BE2C (cell line): ENCODE measurements around the gene ARHGAP26.

ENCODE experiments used
- DNase-seq: peaks from one replicate; pipeline ENCODE4 v3.0.0-alpha.2; 2020
- H3K27me3 ChIP-seq: fragments of 250-450 bp; sonication (Bioruptor Pico); 2 replicates; pipeline ENCODE4 v1.5.1; 2020; ENCODE audit warnings: mild to moderate bottlenecking
- H3K36me3 ChIP-seq: fragments of 250-450 bp; sonication (Bioruptor Pico); 2 replicates; pipeline ENCODE4 v1.5.1; 2020; ENCODE audit warnings: mild to moderate bottlenecking
- H3K4me1 ChIP-seq: fragments of 250-450 bp; sonication (Bioruptor Pico); 2 replicates; pipeline ENCODE4 v1.5.1; 2020
- H3K4me3 ChIP-seq: 2 replicates; pipeline ENCODE4 v1.5.1; 2011; ENCODE audit warnings: low read depth, low read length
- H3K9me3 ChIP-seq: fragments of 250-450 bp; sonication (Bioruptor Pico); 2 replicates; pipeline ENCODE4 v1.5.1; 2020
- TF ChIP-seq, protein P1 (sequence below): IDR thresholded peaks from 2 replicates; pipeline ENCODE4 v1.5.1; 2012; ENCODE audit warnings: mild to moderate bottlenecking, low read depth, low read length

ARHGAP26 gene

DNA sequence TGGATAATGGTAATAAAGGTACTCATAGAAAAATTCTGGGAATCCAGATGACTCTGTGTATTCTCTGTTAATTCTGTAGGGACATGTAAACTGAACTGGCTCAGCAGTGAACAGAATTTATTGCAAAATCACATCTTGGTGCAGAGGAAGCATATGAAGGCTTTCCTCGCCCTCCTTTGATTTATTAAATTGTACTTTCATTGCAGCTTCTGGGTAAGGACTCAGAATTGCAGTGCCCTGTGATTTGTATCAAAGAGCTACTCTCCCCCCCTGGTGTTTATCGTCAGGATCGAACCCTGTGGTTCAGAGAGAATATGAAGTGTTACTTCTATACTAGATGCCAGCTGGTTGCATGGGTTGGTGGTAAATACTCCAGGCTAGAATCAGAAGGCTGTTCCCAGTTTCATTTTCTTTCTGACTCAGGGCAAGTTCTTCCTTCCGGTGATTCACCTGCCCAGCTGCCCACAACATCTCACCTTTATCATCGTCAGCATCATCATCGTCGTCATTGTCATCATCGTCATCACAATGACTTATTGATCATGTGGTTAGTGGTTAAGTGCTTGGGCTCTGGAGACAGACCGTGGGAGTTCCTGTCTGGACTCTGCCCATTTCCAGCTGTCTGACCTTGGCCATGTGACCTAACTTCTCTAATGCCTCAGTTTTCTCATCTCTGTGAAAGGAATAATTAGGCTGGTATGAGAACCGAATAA is 238.8 kb downstream of the ARHGAP26 start:
- no peak for DNase-seq
- no peak overlapping the region for H3K4me3 ChIP-seq
- H3K36me3 ChIP-seq = no peaks in the 10 kb centered on the region
- no peaks in the 10 kb centered on the region for H3K27me3 ChIP-seq
- no peaks in the 10 kb centered on the region for H3K4me1 ChIP-seq
- TF ChIP-seq, protein P1, sequence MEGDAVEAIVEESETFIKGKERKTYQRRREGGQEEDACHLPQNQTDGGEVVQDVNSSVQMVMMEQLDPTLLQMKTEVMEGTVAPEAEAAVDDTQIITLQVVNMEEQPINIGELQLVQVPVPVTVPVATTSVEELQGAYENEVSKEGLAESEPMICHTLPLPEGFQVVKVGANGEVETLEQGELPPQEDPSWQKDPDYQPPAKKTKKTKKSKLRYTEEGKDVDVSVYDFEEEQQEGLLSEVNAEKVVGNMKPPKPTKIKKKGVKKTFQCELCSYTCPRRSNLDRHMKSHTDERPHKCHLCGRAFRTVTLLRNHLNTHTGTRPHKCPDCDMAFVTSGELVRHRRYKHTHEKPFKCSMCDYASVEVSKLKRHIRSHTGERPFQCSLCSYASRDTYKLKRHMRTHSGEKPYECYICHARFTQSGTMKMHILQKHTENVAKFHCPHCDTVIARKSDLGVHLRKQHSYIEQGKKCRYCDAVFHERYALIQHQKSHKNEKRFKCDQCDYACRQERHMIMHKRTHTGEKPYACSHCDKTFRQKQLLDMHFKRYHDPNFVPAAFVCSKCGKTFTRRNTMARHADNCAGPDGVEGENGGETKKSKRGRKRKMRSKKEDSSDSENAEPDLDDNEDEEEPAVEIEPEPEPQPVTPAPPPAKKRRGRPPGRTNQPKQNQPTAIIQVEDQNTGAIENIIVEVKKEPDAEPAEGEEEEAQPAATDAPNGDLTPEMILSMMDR = no peak
- no peaks in the 10 kb centered on the region for H3K9me3 ChIP-seq

DNA sequence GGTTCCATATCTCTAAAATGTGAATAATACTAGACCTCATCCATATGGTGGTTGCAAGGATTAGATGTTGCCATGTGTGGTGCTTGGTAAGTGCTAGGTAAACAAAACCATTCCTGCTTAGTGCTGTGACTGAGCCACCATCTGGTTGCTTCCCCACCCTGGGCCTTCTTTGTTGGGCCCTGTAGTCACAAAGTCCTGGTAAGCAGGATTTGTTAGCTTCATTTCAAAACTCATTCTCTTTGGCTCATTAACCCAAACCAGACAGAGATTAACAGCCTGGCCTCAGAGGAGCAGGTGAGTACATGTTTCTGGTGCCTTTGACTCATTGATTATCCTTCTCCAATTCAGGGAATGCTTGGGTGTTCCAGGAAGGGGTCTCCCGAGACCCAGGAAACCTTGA is 240.2 kb downstream of the ARHGAP26 start:
- Histone ChIP-seq H3K4me3 (no peak overlapping the region), H3K36me3 (no peaks in the 10 kb centered on the region), H3K4me1 (no peaks in the 10 kb centered on the region), H3K27me3 (no peaks in the 10 kb centered on the region), H3K9me3 (no peaks in the 10 kb centered on the region)
- TF ChIP-seq, protein P1 = no peak
- DNase-seq = no peak

DNA sequence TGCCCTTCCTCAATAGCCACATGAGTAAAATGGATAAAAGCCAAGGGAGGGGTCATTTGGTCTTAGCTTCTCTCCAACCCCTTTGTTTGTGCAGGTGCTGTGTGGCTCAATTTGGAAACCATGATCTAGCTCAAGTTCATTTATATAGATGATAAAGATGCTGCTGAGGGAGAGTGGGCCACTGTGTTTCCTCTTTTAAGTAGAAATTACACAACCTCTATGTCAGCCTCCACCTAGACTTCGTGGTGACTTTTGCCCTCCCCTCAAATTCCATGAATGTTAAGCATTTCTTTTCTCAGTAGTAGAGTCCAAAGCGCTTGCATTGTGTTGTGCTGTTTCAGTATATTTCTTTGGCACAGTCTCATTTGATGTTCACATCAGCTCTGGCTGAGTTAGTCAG is 241.4 kb downstream of the ARHGAP26 start:
- TF ChIP-seq, protein P1 = no peak
- DNase-seq = no peak
- H3K4me1 ChIP-seq = no peaks in the 10 kb centered on the region
- H3K4me3 ChIP-seq = no peak overlapping the region
- H3K9me3 ChIP-seq = no peaks in the 10 kb centered on the region
- no peaks in the 10 kb centered on the region for H3K36me3 ChIP-seq
- no peaks in the 10 kb centered on the region for H3K27me3 ChIP-seq

DNA sequence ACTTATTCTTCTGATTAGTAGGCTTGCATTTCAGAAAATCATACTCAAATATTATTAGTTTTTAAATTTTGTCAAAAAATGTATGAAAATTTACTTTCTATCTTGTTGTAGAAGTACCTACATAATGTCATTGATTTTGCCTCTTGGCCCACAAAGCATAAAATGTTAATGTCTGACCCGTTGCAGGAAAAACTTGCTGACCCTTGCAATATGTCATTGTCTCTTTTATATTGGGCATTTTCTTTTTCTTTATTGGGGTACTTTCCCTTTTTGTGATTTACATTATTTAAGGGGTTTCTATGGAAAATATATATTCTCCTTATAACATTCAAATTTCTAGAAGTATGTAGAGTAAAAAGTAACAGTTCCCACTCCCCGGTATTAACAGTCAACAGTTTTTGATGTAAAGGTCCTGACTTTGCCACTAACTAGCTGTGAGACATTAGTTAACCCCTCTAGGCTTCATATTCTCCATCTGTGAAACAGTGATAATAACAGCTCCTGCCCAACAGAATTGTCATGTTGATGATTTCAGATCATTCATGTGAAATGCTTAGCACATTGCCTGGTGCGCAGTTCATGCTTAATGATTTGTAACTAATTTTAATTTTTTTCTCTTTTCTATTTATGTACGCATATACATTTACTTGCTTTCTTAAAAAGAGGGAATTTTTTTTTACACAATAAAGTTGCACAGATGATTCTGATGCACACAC is 243.2 kb downstream of the ARHGAP26 start:
- H3K36me3 ChIP-seq = no peaks in the 10 kb centered on the region
- H3K4me1 ChIP-seq = no peaks in the 10 kb centered on the region
- TF ChIP-seq, protein P1 = no peak
- DNase-seq = no peak
- no peaks in the 10 kb centered on the region for H3K27me3 ChIP-seq
- H3K9me3 ChIP-seq = no peaks in the 10 kb centered on the region
- no peak overlapping the region for H3K4me3 ChIP-seq

GRCh38 chr5:143014017-143014651 is 244.0 kb downstream of the ARHGAP26 start:
- TF ChIP-seq, protein P1 = peak; percentile 93
- no peaks in the 10 kb centered on the region for H3K9me3 ChIP-seq
- H3K27me3 ChIP-seq = no peaks in the 10 kb centered on the region
- H3K36me3 ChIP-seq = no peaks in the 10 kb centered on the region
- peak; percentile 56 for DNase-seq
- no peak overlapping the region for H3K4me3 ChIP-seq
- no peaks in the 10 kb centered on the region for H3K4me1 ChIP-seq
